Stomach (tissue), 9 donors: Measurements from ENCODE around the gene GLCE. TPM values are rescaled to one million over a fixed set of nuclear protein-coding genes. Genes with fewer than 3 reads are reported as not detected.
"Not testable (repeated sequence)": the region's sequence is repeated elsewhere in the genome, so short reads cannot be mapped to it uniquely, and the experiment has no call there.

Experiments used
- DNase-seq, 2 donors: peaks; one replicate each; pipeline versions ENCODE4 v3.0.0 to v3.0.0-alpha.2; 2013 to 2019
- H3K27ac ChIP-seq, 5 donors: fragments of 200-600 bp in 4 of 5; sonication (generic) in 4 of 5; one replicate each; pipeline ENCODE4 v1.5.1; 2013 to 2019; ENCODE audit warnings: mild to moderate bottlenecking in 1 of 5, moderate library complexity in 1 of 5
- H3K27me3 ChIP-seq, 3 donors: fragments of 200-600 bp; sonication (generic); one replicate each; pipeline ENCODE4 v1.5.1; 2017 to 2019; ENCODE audit warnings: mixed run types in 1 of 3
- H3K36me3 ChIP-seq, 4 donors: fragments of 200-600 bp; sonication (generic); 1 replicate in 3 of 4; 2 replicates in 1 of 4; pipeline ENCODE4 v1.5.1; 2016 to 2019
- H3K4me1 ChIP-seq, 4 donors: fragments of 200-600 bp; sonication (generic); one replicate each; pipeline ENCODE4 v1.5.1; 2016 to 2019
- H3K4me3 ChIP-seq, 4 donors: fragments of 200-600 bp; sonication (generic) in 3 of 4; one replicate each; pipeline ENCODE4 v1.5.1; 2016 to 2019; ENCODE audit warnings: mild to moderate bottlenecking in 1 of 4
- H3K9me3 ChIP-seq, 4 donors: fragments of 200-600 bp; sonication (generic); one replicate each; pipeline ENCODE4 v1.5.1; 2016 to 2019
- CTCF ChIP-seq, 7 experiments: fragments of 450-650 bp in 4 of 7; fragments of 200-600 bp in 3 of 7; sonication (generic) in 3 of 7; IDR thresholded peaks; one replicate each; pipeline ENCODE4 v1.5.1; 2016 to 2019; ENCODE audit warnings: antibody characterized with exemption in 7 of 7, control low read depth in 2 of 7, mild to moderate bottlenecking in 1 of 7
- EP300 ChIP-seq: sonication (generic); formaldehyde crosslinking; IDR thresholded peaks from one replicate; pipeline ENCODE4 v1.6.1; 2017; ENCODE audit warnings: antibody characterized with exemption
- POLR2A ChIP-seq, 4 donors: fragments of 450-650 bp; IDR thresholded peaks; one replicate each; pipeline ENCODE4 v1.6.1; 2016; ENCODE audit warnings: antibody characterized with exemption in 4 of 4, control low read depth in 2 of 4, mild to moderate bottlenecking in 1 of 4, moderate library complexity in 1 of 4
- POLR2AphosphoS5 ChIP-seq, 3 donors: sonication (generic); formaldehyde crosslinking; IDR thresholded peaks; one replicate each; pipeline ENCODE4 v1.6.1; 2016; ENCODE audit warnings: antibody characterized with exemption in 3 of 3
- WGBS, 5 donors: extraction: QIAGEN DNeasy Blood & Tissue Kit in 3 of 5; methylation state at CpG; one replicate each; pipeline versions ENCODE4 v1.1.5 to v1.1.7; 2013 to 2018; 5-methylcytosine and 5-hydroxymethylcytosine counted together
- intact Hi-C: fragments of 100-400 bp; cut with DNase I; formaldehyde crosslinking; loops from one replicate; pipeline ENCODE4 v1.15.1; 2023; ENCODE audit warnings: low total_unique reads
- polyA plus RNA-seq, 3 donors: library from polyadenylated mRNA; stranded (reverse); fragments of 200-250 nt; gene quantifications; one replicate each; pipeline ENCODE4 v1.2.3, GENCODE V29; 2013
- total RNA-seq, 5 donors: library from RNA; depleted of rRNA; stranded (reverse); fragments of >200 nt; gene quantifications; one replicate each; pipeline versions ENCODE4 v1.1.0 to v1.2.3, GENCODE V29; 2014 to 2016
- donor health status: healthy with polysubstance abuse.
- donor health status: Bipolar disorder and iron deficiency.
- donor health status: healthy.

GLCE gene
- total and polyA plus RNA-seq, 8 donors: 5.5 to 50.9 (median 22.1) TPM

GRCh38 chr15:69153046-69153445 is 7.4 kb upstream of the GLCE start:
- 90 to 98% (median 95%) methylated on average over 2 of the region's 2 CpGs for WGBS, 5 donors
- Histone ChIP-seq H3K9me3 (no peaks in the 10 kb centered on the region), H3K27me3 (peaks cover 0 to 10% (median 0%) of the 10 kb centered on the region in 3 donors), H3K36me3 (no peaks in the 10 kb centered on the region), H3K4me3 (no peak overlapping the region), H3K4me1 (peaks cover 0 to 9% (median 0%) of the 10 kb centered on the region in 4 donors), H3K27ac (no peak overlapping the region)
- TF ChIP-seq EP300 (no peak), POLR2A (IDR thresholded peaks at IDR 0.05) (no peak), POLR2AphosphoS5 (IDR thresholded peaks at IDR 0.05) (no peak), CTCF (IDR thresholded peaks at IDR 0.05) (no peak)
- intact Hi-C loops: no loop called here
- no peak for DNase-seq

GRCh38 chr15:69153587-69153986 is 6.8 kb upstream of the GLCE start:
- H3K9me3 ChIP-seq, H3K36me3 ChIP-seq, H3K4me3 ChIP-seq, DNase-seq, intact Hi-C loops, H3K4me1 ChIP-seq, H3K27ac ChIP-seq: not testable (repeated sequence)
- WGBS, 5 donors: 91 to 98% (median 97%) methylated on average over 2 of the region's 2 CpGs
- H3K27me3 ChIP-seq: peaks cover 0 to 10% (median 0%) of the 10 kb centered on the region in 3 donors

- no peak overlapping the region for H3K4me3 ChIP-seq
- no peak for TF ChIP-seq CTCF (IDR thresholded peaks at IDR 0.05)
- TF ChIP-seq EP300: no peak
- no peak for TF ChIP-seq POLR2AphosphoS5 (IDR thresholded peaks at IDR 0.05)
Measured at GRCh38 chr15:69154078-69154477, 6.4 kb upstream of the GLCE start.

GRCh38 chr15:69154684-69155083 is 5.8 kb upstream of the GLCE start:
- Histone ChIP-seq H3K4me3 (no peak overlapping the region), H3K9me3 (no peaks in the 10 kb centered on the region), H3K4me1 (peaks cover 0 to 12% (median 0%) of the 10 kb centered on the region in 4 donors), H3K27me3 (peaks cover 0 to 8% (median 0%) of the 10 kb centered on the region in 3 donors), H3K36me3 (no peaks in the 10 kb centered on the region), H3K27ac (peak overlapping the region in 1 of 5 donors; percentile 1)
- WGBS, 5 donors: 21 to 51% (median 25%) methylated on average over 4 of the region's 4 CpGs
- intact Hi-C loops: loop anchor here (5.0 kb wide), 1 partner anchor 77 kb away; no protein-coding TSS in a partner anchor
- TF ChIP-seq EP300 (no peak), POLR2AphosphoS5 (IDR thresholded peaks at IDR 0.05) (peak in 1 of 3 donors; percentile 47)
- DNase-seq: peak in 1 of 2 donors; percentile 33

More at GRCh38 chr15:69154078-69154477, 6.4 kb upstream of the GLCE start:
- intact Hi-C loops: no loop called here
- H3K9me3 ChIP-seq: no peaks in the 10 kb centered on the region
- peaks cover 0 to 9% (median 0%) of the 10 kb centered on the region in 4 donors for H3K4me1 ChIP-seq
- peaks cover 0 to 10% (median 0%) of the 10 kb centered on the region in 3 donors for H3K27me3 ChIP-seq
- H3K36me3 ChIP-seq: no peaks in the 10 kb centered on the region
- no peak for DNase-seq
- peak overlapping the region in 1 of 5 donors; percentile 1 for H3K27ac ChIP-seq

GRCh38 chr15:69156736-69157381 is 3.6 kb upstream of the GLCE start:
- Histone ChIP-seq H3K36me3 (no peaks in the 10 kb centered on the region), H3K4me3 (no peak overlapping the region), H3K27me3 (no peaks in the 10 kb centered on the region), H3K4me1 (peaks cover 0 to 22% (median 3%) of the 10 kb centered on the region in 4 donors), H3K9me3 (no peaks in the 10 kb centered on the region), H3K27ac (no peak overlapping the region)
- WGBS, 5 donors: 79 to 89% (median 82%) methylated on average over 6 of the region's 6 CpGs
- intact Hi-C loops: loop anchor here (5.0 kb wide), 1 partner anchor 80 kb away; no protein-coding TSS in a partner anchor
- DNase-seq: no peak
- no peak for TF ChIP-seq EP300
- no peak for TF ChIP-seq CTCF (IDR thresholded peaks at IDR 0.05)
- no peak for TF ChIP-seq POLR2A (IDR thresholded peaks at IDR 0.05)
- no peak for TF ChIP-seq POLR2AphosphoS5 (IDR thresholded peaks at IDR 0.05)
